ENCODE measurements around the gene MPIG6B. TPM values are rescaled to one million over a fixed set of nuclear protein-coding genes. Genes with fewer than 3 reads are reported as not detected.

The MPIG6B gene
- total and polyA plus RNA-seq, 7 donors = 0.13 TPM; not detected in 6

DNA sequence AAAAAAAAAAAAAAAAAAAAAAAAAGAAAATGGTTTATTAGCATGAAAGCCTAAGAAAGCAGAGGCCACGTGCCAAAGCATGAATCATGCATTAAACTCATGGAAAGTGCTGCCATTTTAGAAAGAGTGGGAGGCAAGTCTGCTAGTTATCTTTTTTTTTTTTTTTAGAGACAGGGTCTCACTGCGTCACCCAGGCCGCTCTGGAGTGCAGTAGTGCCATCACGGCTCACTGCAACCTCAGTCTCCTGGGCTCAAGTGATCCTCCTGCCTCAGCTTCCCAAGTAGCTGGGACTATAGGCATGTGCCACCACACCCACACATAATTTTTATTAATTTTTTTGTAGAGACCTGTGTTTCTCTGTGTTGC is 48.8 kb downstream of the MPIG6B start:
- intact Hi-C loops (cut with DNase I) = no loop called here
- no peak overlapping the region for H3K4me3 ChIP-seq
- TF ChIP-seq, protein P1, sequence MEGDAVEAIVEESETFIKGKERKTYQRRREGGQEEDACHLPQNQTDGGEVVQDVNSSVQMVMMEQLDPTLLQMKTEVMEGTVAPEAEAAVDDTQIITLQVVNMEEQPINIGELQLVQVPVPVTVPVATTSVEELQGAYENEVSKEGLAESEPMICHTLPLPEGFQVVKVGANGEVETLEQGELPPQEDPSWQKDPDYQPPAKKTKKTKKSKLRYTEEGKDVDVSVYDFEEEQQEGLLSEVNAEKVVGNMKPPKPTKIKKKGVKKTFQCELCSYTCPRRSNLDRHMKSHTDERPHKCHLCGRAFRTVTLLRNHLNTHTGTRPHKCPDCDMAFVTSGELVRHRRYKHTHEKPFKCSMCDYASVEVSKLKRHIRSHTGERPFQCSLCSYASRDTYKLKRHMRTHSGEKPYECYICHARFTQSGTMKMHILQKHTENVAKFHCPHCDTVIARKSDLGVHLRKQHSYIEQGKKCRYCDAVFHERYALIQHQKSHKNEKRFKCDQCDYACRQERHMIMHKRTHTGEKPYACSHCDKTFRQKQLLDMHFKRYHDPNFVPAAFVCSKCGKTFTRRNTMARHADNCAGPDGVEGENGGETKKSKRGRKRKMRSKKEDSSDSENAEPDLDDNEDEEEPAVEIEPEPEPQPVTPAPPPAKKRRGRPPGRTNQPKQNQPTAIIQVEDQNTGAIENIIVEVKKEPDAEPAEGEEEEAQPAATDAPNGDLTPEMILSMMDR (IDR thresholded peaks at IDR 0.05) = no peak
- TF ChIP-seq POLR2A (IDR thresholded peaks at IDR 0.05) (no peak), EP300 (IDR thresholded peaks at IDR 0.05) (no peak), POLR2AphosphoS5 (IDR thresholded peaks at IDR 0.05) (no peak)
- H3K27me3 ChIP-seq = no peaks in the 10 kb centered on the region
- 67 to 74% methylated on average over 4 of the region's 4 CpGs for WGBS, 2 donors
- peaks cover 0 to 6% (median 4%) of the 10 kb centered on the region in 4 donors for H3K4me1 ChIP-seq
- DNase-seq = no peak
- no peaks in the 10 kb centered on the region for H3K9me3 ChIP-seq
- H3K36me3 ChIP-seq = no peaks in the 10 kb centered on the region
- no peak overlapping the region for H3K27ac ChIP-seq

DNA sequence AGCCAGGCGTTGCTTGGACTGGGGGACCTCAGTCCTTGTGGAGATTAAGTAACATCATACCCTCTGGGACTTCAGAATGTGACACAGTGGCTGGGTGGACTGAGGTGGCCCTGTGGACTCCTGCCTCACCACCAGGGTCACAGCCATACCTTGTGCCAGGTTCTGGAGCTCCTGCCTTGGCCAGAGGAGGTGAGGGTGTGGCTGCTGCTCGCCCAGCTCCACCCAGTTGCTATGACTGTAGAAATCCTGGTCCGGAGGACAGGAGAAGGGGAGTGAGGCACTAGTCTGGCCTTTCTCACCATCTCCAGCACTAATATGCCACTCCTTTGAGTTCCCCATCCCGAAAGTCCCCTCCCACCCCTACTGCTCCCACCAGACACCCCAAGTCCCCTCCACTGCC is 52.0 kb downstream of the MPIG6B start:
- Histone ChIP-seq H3K4me3 (no peak overlapping the region), H3K27ac (no peak overlapping the region), H3K27me3 (no peaks in the 10 kb centered on the region), H3K4me1 (peaks cover 0 to 10% (median 10%) of the 10 kb centered on the region in 4 donors), H3K36me3 (peaks cover 0 to 18% (median 16%) of the 10 kb centered on the region in 4 donors), H3K9me3 (no peaks in the 10 kb centered on the region)
- WGBS, 2 donors = 25 to 78% methylated on average over 4 of the region's 4 CpGs
- TF ChIP-seq POLR2A (IDR thresholded peaks at IDR 0.05) = no peak
- DNase-seq = no peak
- intact Hi-C loops (cut with DNase I) = no loop called here

DNA sequence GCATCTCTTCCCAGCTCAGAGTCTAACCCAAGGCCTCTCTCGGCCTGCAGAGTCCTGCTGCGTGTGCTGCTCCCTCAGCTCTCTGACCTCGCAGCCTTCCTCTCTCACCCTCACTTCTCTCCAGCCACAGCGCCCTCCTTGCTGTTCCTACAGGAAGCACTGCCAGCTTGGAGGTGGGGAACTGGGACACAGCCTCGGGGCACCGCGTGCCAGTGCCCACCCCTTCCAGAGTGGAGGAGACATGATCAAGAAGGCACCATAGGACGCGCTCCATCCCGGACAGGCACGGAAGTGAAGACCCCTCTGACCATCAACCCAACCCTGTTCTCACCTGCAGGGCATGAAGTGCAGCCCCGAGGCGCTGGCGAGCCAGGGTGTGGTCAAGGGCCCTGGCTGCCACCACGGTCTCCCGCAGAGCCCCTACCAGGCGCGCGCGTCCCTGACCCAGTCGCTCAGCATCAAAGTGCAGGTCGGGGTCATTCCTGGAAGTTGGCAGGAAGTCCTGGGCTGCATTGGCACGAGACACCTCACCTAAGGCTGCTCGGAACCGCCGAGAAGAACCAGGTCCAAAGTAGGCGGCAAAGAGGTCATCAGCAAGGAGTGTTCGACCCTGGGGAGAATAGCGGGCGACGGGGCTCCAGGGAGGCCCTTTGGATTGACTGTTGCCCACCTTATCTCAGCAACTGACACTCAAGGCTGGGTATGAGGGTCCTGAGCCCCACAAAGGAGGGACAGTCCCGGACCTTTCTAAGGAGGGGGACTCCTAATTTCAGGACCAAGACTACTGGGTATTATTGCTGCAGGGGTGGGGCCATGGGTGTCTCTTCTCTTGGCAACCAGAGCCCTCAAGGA is 52.7 kb downstream of the MPIG6B start:
- 66 to 90% methylated on average over 32 of the region's 32 CpGs for WGBS, 2 donors
- TF ChIP-seq EP300 (IDR thresholded peaks at IDR 0.05) (no peak), POLR2A (IDR thresholded peaks at IDR 0.05) (no peak), POLR2AphosphoS5 (IDR thresholded peaks at IDR 0.05) (no peak)
- TF ChIP-seq, protein P1 (IDR thresholded peaks at IDR 0.05) = no peak
- Histone ChIP-seq H3K27me3 (no peaks in the 10 kb centered on the region), H3K4me1 (peaks cover 0 to 10% (median 10%) of the 10 kb centered on the region in 4 donors), H3K9me3 (no peaks in the 10 kb centered on the region), H3K4me3 (no peak overlapping the region), H3K36me3 (peaks cover 0 to 25% (median 21%) of the 10 kb centered on the region in 4 donors), H3K27ac (no peak overlapping the region)
- intact Hi-C loops (cut with DNase I) = no loop called here
- no peak for DNase-seq

Small RNAs within 50 kb of the gene (small RNA-seq; reads per million reads assigned to genes)
- 0 reads per million in 3 donors for gene LY6G6D
- 0 reads per million in 3 donors for gene MIR4646
- 0 reads per million in 3 donors for gene MSH5-SAPCD1
- 0 reads per million in 3 donors for gene RNU6-850P
- 0 reads per million in 3 donors for gene SAPCD1

Other genes with a start within 250 kb of the MPIG6B start
Only the 30 nearest of the 42 such genes appear.
- not detected for gene LTA, start 151.1 kb upstream of the MPIG6B start, total RNA-seq
- 1 to 10 TPM in 1 of 3 donors, not detected in 2; 3.6 TPM for gene LTA, start 151.1 kb upstream of the MPIG6B start, polyA plus RNA-seq
- gene TNF, start 147.8 kb upstream of the MPIG6B start, total RNA-seq = under 1 TPM in 1 of 4 donors, not detected in 3; 0.33 TPM
- 1 to 10 TPM in 1 of 3 donors, under 1 TPM in 2; 0.60 to 2.6 (median 0.92) TPM for gene TNF, start 147.8 kb upstream of the MPIG6B start, polyA plus RNA-seq
- gene LTB, start 140.9 kb upstream of the MPIG6B start, total RNA-seq = 1 to 10 TPM in 1 of 4 donors, under 1 TPM in 2, not detected in 1; 0.66 to 1.9 (median 0.68) TPM
- 10 to 100 TPM in 1 of 3 donors, 1 to 10 TPM in 1, not detected in 1; 2.5 to 90.8 TPM for gene LTB, start 140.9 kb upstream of the MPIG6B start, polyA plus RNA-seq
- gene LST1, start 137.1 kb upstream of the MPIG6B start, total RNA-seq = 10 to 100 TPM in 2 of 4 donors, 1 to 10 TPM in 2; 1.7 to 19.8 (median 10.2) TPM
- 10 to 100 TPM; 17.0 to 34.2 (median 24.7) TPM for gene LST1, start 137.1 kb upstream of the MPIG6B start, polyA plus RNA-seq
- gene NCR3, start 130.4 kb upstream of the MPIG6B start, total RNA-seq = not detected
- 1 to 10 TPM in 1 of 3 donors, under 1 TPM in 1, not detected in 1; 0.92 to 3.4 TPM for gene NCR3, start 130.4 kb upstream of the MPIG6B start, polyA plus RNA-seq
- gene AIF1, start 108.1 kb upstream of the MPIG6B start, total RNA-seq = 10 to 100 TPM; 12.5 to 59.6 (median 36.9) TPM
- 100 to 1,000 TPM in 2 of 3 donors, 10 to 100 TPM in 1; 61.8 to 133 (median 114) TPM for gene AIF1, start 108.1 kb upstream of the MPIG6B start, polyA plus RNA-seq
- 10 to 100 TPM; 42.1 to 90.8 (median 54.2) TPM for gene PRRC2A, start 102.7 kb upstream of the MPIG6B start, total RNA-seq
- gene PRRC2A, start 102.7 kb upstream of the MPIG6B start, polyA plus RNA-seq = 100 to 1,000 TPM in 1 of 3 donors, 10 to 100 TPM in 2; 28.8 to 109 (median 32.1) TPM
- 100 to 1,000 TPM; 119 to 218 (median 144) TPM for gene BAG6, start 70.7 kb upstream of the MPIG6B start, total RNA-seq
- 100 to 1,000 TPM in 2 of 3 donors, 10 to 100 TPM in 1; 99.7 to 231 (median 133) TPM for gene BAG6, start 70.7 kb upstream of the MPIG6B start, polyA plus RNA-seq
- gene APOM, start 67.5 kb upstream of the MPIG6B start, total RNA-seq = 1 to 10 TPM in 3 of 4 donors, not detected in 1; 3.3 to 7.2 (median 3.6) TPM
- gene APOM, start 67.5 kb upstream of the MPIG6B start, polyA plus RNA-seq = 1 to 10 TPM; 2.3 to 3.6 (median 3.6) TPM
- gene C6orf47, start 62.6 kb upstream of the MPIG6B start, total RNA-seq = 10 to 100 TPM; 25.0 to 31.3 (median 26.7) TPM
- 10 to 100 TPM; 22.2 to 32.6 (median 24.5) TPM for gene C6orf47, start 62.6 kb upstream of the MPIG6B start, polyA plus RNA-seq
- gene GPANK1, start 58.4 kb upstream of the MPIG6B start, total RNA-seq = 10 to 100 TPM; 17.2 to 29.6 (median 26.4) TPM
- 10 to 100 TPM; 15.3 to 22.8 (median 18.3) TPM for gene GPANK1, start 58.4 kb upstream of the MPIG6B start, polyA plus RNA-seq
- 100 to 1,000 TPM; 188 to 227 (median 209) TPM for gene CSNK2B, start 57.3 kb upstream of the MPIG6B start, total RNA-seq
- 100 to 1,000 TPM; 198 to 232 (median 206) TPM for gene CSNK2B, start 57.3 kb upstream of the MPIG6B start, polyA plus RNA-seq
- 1 to 10 TPM; 2.8 to 10.0 (median 6.5) TPM for gene LY6G5B, start 53.4 kb upstream of the MPIG6B start, total RNA-seq
- gene LY6G5B, start 53.4 kb upstream of the MPIG6B start, polyA plus RNA-seq = 1 to 10 TPM in 1 of 3 donors, under 1 TPM in 1, not detected in 1; 0.60 to 9.1 TPM
- 1 to 10 TPM in 1 of 4 donors, under 1 TPM in 2, not detected in 1; 0.68 to 1.1 (median 0.99) TPM for gene LY6G5C, start 42.3 kb upstream of the MPIG6B start, total RNA-seq
- gene LY6G5C, start 42.3 kb upstream of the MPIG6B start, polyA plus RNA-seq = 1 to 10 TPM; 1.8 to 3.2 (median 2.7) TPM
- gene ABHD16A, start 20.0 kb upstream of the MPIG6B start, total RNA-seq = 10 to 100 TPM; 37.8 to 63.4 (median 51.6) TPM
- 10 to 100 TPM; 16.9 to 52.0 (median 17.4) TPM for gene ABHD16A, start 20.0 kb upstream of the MPIG6B start, polyA plus RNA-seq
- not detected for gene LY6G6F, start 16.5 kb upstream of the MPIG6B start, total RNA-seq
- gene LY6G6F, start 16.5 kb upstream of the MPIG6B start, polyA plus RNA-seq = not detected
- 10 to 100 TPM in 1 of 4 donors, 1 to 10 TPM in 2, not detected in 1; 2.9 to 21.2 (median 6.4) TPM for gene LY6G6D, start 8.0 kb upstream of the MPIG6B start, total RNA-seq
- gene LY6G6D, start 8.0 kb upstream of the MPIG6B start, polyA plus RNA-seq = 1 to 10 TPM in 1 of 3 donors, under 1 TPM in 1, not detected in 1; 0.31 to 8.4 TPM
- not detected for gene LY6G6C, start 1.6 kb upstream of the MPIG6B start, total RNA-seq
- gene LY6G6C, start 1.6 kb upstream of the MPIG6B start, polyA plus RNA-seq = 1 to 10 TPM in 2 of 3 donors, under 1 TPM in 1; 0.07 to 1.2 (median 1.2) TPM
- 100 to 1,000 TPM in 2 of 4 donors, 10 to 100 TPM in 2; 86.7 to 146 (median 107) TPM for gene DDAH2, start 5.9 kb downstream of the MPIG6B start, total RNA-seq
- 100 to 1,000 TPM; 137 to 340 (median 213) TPM for gene DDAH2, start 5.9 kb downstream of the MPIG6B start, polyA plus RNA-seq
- 100 to 1,000 TPM; 172 to 251 (median 214) TPM for gene CLIC1, start 13.2 kb downstream of the MPIG6B start, total RNA-seq
- 100 to 1,000 TPM; 623 to 668 (median 634) TPM for gene CLIC1, start 13.2 kb downstream of the MPIG6B start, polyA plus RNA-seq
- 10 to 100 TPM in 1 of 4 donors, 1 to 10 TPM in 3; 4.2 to 23.5 (median 5.7) TPM for gene MSH5, start 16.6 kb downstream of the MPIG6B start, total RNA-seq
- 10 to 100 TPM in 1 of 3 donors, 1 to 10 TPM in 1, not detected in 1; 1.6 to 18.7 TPM for gene MSH5, start 16.6 kb downstream of the MPIG6B start, polyA plus RNA-seq
- gene SAPCD1, start 39.3 kb downstream of the MPIG6B start, total RNA-seq = 1 to 10 TPM in 3 of 4 donors, not detected in 1; 1.8 to 6.5 (median 4.2) TPM
- gene SAPCD1, start 39.3 kb downstream of the MPIG6B start, polyA plus RNA-seq = 1 to 10 TPM in 2 of 3 donors, not detected in 1; 1.2 to 8.7 TPM
- gene VWA7, start 54.0 kb downstream of the MPIG6B start, total RNA-seq = 1 to 10 TPM in 1 of 4 donors, under 1 TPM in 2, not detected in 1; 0.14 to 3.9 (median 0.71) TPM
- 1 to 10 TPM; 2.8 to 6.0 (median 3.6) TPM for gene VWA7, start 54.0 kb downstream of the MPIG6B start, polyA plus RNA-seq
- 10 to 100 TPM; 16.0 to 36.2 (median 27.7) TPM for gene VARS1, start 72.4 kb downstream of the MPIG6B start, total RNA-seq
- gene VARS1, start 72.4 kb downstream of the MPIG6B start, polyA plus RNA-seq = 10 to 100 TPM in 1 of 3 donors, 1 to 10 TPM in 2; 6.0 to 50.9 (median 6.0) TPM
- 10 to 100 TPM; 29.6 to 53.5 (median 48.1) TPM for gene LSM2, start 83.6 kb downstream of the MPIG6B start, total RNA-seq
- 10 to 100 TPM; 28.4 to 94.7 (median 49.9) TPM for gene LSM2, start 83.6 kb downstream of the MPIG6B start, polyA plus RNA-seq
- 1 to 10 TPM; 1.1 to 2.3 (median 1.8) TPM for gene HSPA1L, start 91.9 kb downstream of the MPIG6B start, total RNA-seq
- 1 to 10 TPM in 1 of 3 donors, under 1 TPM in 2; 0.23 to 1.2 (median 0.60) TPM for gene HSPA1L, start 91.9 kb downstream of the MPIG6B start, polyA plus RNA-seq
- gene HSPA1A, start 92.2 kb downstream of the MPIG6B start, total RNA-seq = 100 to 1,000 TPM; 147 to 321 (median 168) TPM
- 10 to 100 TPM; 39.0 to 70.1 (median 63.1) TPM for gene HSPA1A, start 92.2 kb downstream of the MPIG6B start, polyA plus RNA-seq
- 100 to 1,000 TPM in 3 of 4 donors, 10 to 100 TPM in 1; 72.6 to 237 (median 113) TPM for gene HSPA1B, start 104.4 kb downstream of the MPIG6B start, total RNA-seq
- 100 to 1,000 TPM in 1 of 3 donors, 10 to 100 TPM in 2; 63.1 to 116 (median 64.3) TPM for gene HSPA1B, start 104.4 kb downstream of the MPIG6B start, polyA plus RNA-seq
- 10 to 100 TPM; 31.3 to 43.2 (median 33.6) TPM for gene NEU1, start 139.4 kb downstream of the MPIG6B start, total RNA-seq
- gene NEU1, start 139.4 kb downstream of the MPIG6B start, polyA plus RNA-seq = 10 to 100 TPM; 15.0 to 41.1 (median 31.9) TPM
- 1 to 10 TPM in 2 of 4 donors, not detected in 2; 1.4 to 8.0 TPM for gene SLC44A4, start 155.6 kb downstream of the MPIG6B start, total RNA-seq
- gene SLC44A4, start 155.6 kb downstream of the MPIG6B start, polyA plus RNA-seq = 100 to 1,000 TPM in 2 of 3 donors, 10 to 100 TPM in 1; 78.1 to 252 (median 106) TPM

Measured in sigmoid colon (tissue), 7 donors.